Lower leg skin (tissue), 4 donors: ENCODE measurements around the gene SRP9. TPM values are rescaled to one million over a fixed set of nuclear protein-coding genes. Genes with fewer than 3 reads are reported as not detected.
"Not testable (repeated sequence)": the region's sequence is repeated elsewhere in the genome, so short reads cannot be mapped to it uniquely, and the experiment has no call there.

Experiments
- DNase-seq, 2 donors: peaks; one replicate each; pipeline ENCODE4 v3.0.0-alpha.2; 2019; ENCODE audit warnings: low spot score in 2 of 2
- H3K4me3 ChIP-seq: fragments of 200-600 bp; sonication (generic); 2 replicates; pipeline ENCODE4 v1.5.1; 2017; ENCODE audit warnings: mild to moderate bottlenecking, low read depth; ENCODE audit not compliant: poor library complexity, severe bottlenecking
- CTCF ChIP-seq, 3 donors: fragments of 450-650 bp; IDR thresholded peaks; one replicate each; pipeline ENCODE4 v1.5.1; 2016; ENCODE audit warnings: antibody characterized with exemption in 3 of 3, mild to moderate bottlenecking in 3 of 3, moderate library complexity in 2 of 3
- POLR2A ChIP-seq, 2 donors: fragments of 450-650 bp; IDR thresholded peaks; one replicate each; pipeline ENCODE4 v1.6.1; 2016 to 2017; ENCODE audit warnings: antibody characterized with exemption in 2 of 2, mild to moderate bottlenecking in 1 of 2, moderate library complexity in 1 of 2
- WGBS, 2 donors: methylation state at CpG; one replicate each; pipeline ENCODE4 v1.1.5; 2018; 5-methylcytosine and 5-hydroxymethylcytosine counted together
- intact Hi-C: fragments of 100-400 bp; cut with DNase I; formaldehyde crosslinking; loops from one replicate; pipeline ENCODE4 v1.15.0; 2023; ENCODE audit warnings: low total_unique reads
- total RNA-seq, 4 donors: library from RNA; depleted of rRNA; stranded (reverse); fragments of >200 nt; gene quantifications; one replicate each; pipeline ENCODE4 v1.1.0, GENCODE V29; 2016

Gene SRP9
- total RNA-seq, 4 donors from 2014 or later, result 117 to 191 (median 154) TPM

- WGBS, 2 donors, result 92% methylated on average over 14 of the region's 14 CpGs
- DNase-seq, result no peak
- TF ChIP-seq CTCF (IDR thresholded peaks at IDR 0.05) (no peak), POLR2A (IDR thresholded peaks at IDR 0.05) (no peak)
- no peak overlapping the region for H3K4me3 ChIP-seq
- intact Hi-C loops, result no loop called here
Measured at GRCh38 chr1:225828706-225829345, 51.2 kb downstream of the SRP9 start.

GRCh38 chr1:225830841-225831240 lies 53.2 kb downstream of the SRP9 start:
- no peak for TF ChIP-seq CTCF (IDR thresholded peaks at IDR 0.05)
- no peak for TF ChIP-seq POLR2A (IDR thresholded peaks at IDR 0.05)
- DNase-seq, result no peak
- no peak overlapping the region for H3K4me3 ChIP-seq
- 88 to 97% methylated on average over 6 of the region's 6 CpGs for WGBS, 2 donors
- intact Hi-C loops, result no loop called here

- 54 to 58% methylated on average over 7 of the region's 7 CpGs for WGBS, 2 donors
- intact Hi-C loops, result no loop called here
- no peak overlapping the region for H3K4me3 ChIP-seq
- TF ChIP-seq POLR2A (IDR thresholded peaks at IDR 0.05), result no peak
- no peak for TF ChIP-seq CTCF (IDR thresholded peaks at IDR 0.05)
- DNase-seq, result no peak
Measured at GRCh38 chr1:225834417-225835329, 57.0 kb downstream of the SRP9 start.

- no peak overlapping the region for H3K4me3 ChIP-seq
- DNase-seq, result no peak
- intact Hi-C loops, result no loop called here
- WGBS, 2 donors, result 28 to 39% methylated on average over 3 of the region's 3 CpGs
- TF ChIP-seq CTCF (IDR thresholded peaks at IDR 0.05) (no peak), POLR2A (IDR thresholded peaks at IDR 0.05) (no peak)
Measured at GRCh38 chr1:225835856-225836255, 58.2 kb downstream of the SRP9 start.

GRCh38 chr1:225836296-225836695 lies 58.7 kb downstream of the SRP9 start:
- intact Hi-C loops, H3K4me3 ChIP-seq, DNase-seq: not testable (repeated sequence)
- 79 to 85% methylated on average over 4 of the region's 4 CpGs for WGBS, 2 donors

GRCh38 chr1:225838793-225839192 lies 61.2 kb downstream of the SRP9 start:
- WGBS, 2 donors, result 87 to 89% methylated on average over 10 to 13 of the region's 14 CpGs
- no peak overlapping the region for H3K4me3 ChIP-seq
- DNase-seq, result no peak
- TF ChIP-seq POLR2A (IDR thresholded peaks at IDR 0.05), result no peak
- no peak for TF ChIP-seq CTCF (IDR thresholded peaks at IDR 0.05)
- intact Hi-C loops, result no loop called here
